Ascending aorta (tissue), 2 donors: Measurements from ENCODE around the gene FBLN7. TPM values are rescaled to one million over a fixed set of nuclear protein-coding genes. Genes with fewer than 3 reads are reported as not detected.
"Not testable (repeated sequence)": the region's sequence is repeated elsewhere in the genome, so short reads cannot be mapped to it uniquely, and the experiment has no call there.

Experiments used
- DNase-seq, 2 donors: peaks; one replicate each; pipeline ENCODE4 v3.0.0-alpha.2; 2019; ENCODE audit warnings: low spot score in 2 of 2
- H3K27ac ChIP-seq, 2 donors: fragments of 200-600 bp; sonication (generic); one replicate each; pipeline ENCODE4 v1.5.1; 2016 to 2017; ENCODE audit warnings: mild to moderate bottlenecking in 1 of 2
- H3K27me3 ChIP-seq: fragments of 200-600 bp; sonication (generic); one replicate; pipeline ENCODE4 v1.5.1; 2017
- H3K36me3 ChIP-seq, 2 donors: fragments of 200-600 bp; sonication (generic); one replicate each; pipeline ENCODE4 v1.5.1; 2016
- H3K4me1 ChIP-seq, 2 donors: fragments of 200-600 bp; sonication (generic); one replicate each; pipeline ENCODE4 v1.5.1; 2016 to 2017; ENCODE audit warnings: mild to moderate bottlenecking in 1 of 2
- H3K4me3 ChIP-seq, 2 donors: fragments of 200-600 bp; sonication (generic); one replicate each; pipeline ENCODE4 v1.5.1; 2016 to 2017; ENCODE audit warnings: mild to moderate bottlenecking in 1 of 2
- H3K9me3 ChIP-seq, 2 donors: fragments of 200-600 bp; sonication (generic); one replicate each; pipeline ENCODE4 v1.5.1; 2016
- intact Hi-C: fragments of 100-400 bp; cut with DNase I; formaldehyde crosslinking; loops from one replicate; pipeline ENCODE4 v1.15.1; 2023
- total RNA-seq: library from RNA; depleted of rRNA; stranded (reverse); fragments of >200 nt; gene quantifications from one replicate; pipeline ENCODE4 v1.1.0, GENCODE V29; 2016
- TF ChIP-seq, protein P1 (sequence below), 3 experiments: fragments of 200-600 bp in 2 of 3; fragments of 450-650 bp in 1 of 3; sonication (generic) in 2 of 3; IDR thresholded peaks; one replicate each; pipeline ENCODE4 v1.5.1; 2016 to 2019; ENCODE audit warnings: antibody characterized with exemption in 3 of 3, mild to moderate bottlenecking in 1 of 3, moderate library complexity in 1 of 3

FBLN7 gene
- total RNA-seq, 1 donor from 2014 or later: 0.43 TPM

DNA sequence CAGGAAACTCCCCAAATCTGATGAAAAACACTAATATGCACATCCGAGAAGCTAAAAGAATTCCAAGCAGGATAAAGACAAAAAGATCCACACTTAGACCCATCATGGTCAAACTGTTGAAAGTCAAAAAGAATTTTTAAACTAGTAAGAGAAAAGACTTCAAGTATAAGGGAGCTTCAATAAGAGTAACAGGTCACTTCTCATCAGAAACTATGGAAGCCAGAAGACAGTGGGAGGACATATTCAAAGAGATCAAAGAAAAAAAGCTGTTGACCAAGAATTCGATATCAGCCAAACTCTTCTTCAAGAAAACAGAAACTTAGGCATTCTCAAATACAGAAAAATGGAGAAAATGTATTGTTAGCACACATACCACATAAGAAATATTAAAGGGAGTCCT is 66.2 kb downstream of the FBLN7 start:
- no peak for DNase-seq
- TF ChIP-seq, protein P1, sequence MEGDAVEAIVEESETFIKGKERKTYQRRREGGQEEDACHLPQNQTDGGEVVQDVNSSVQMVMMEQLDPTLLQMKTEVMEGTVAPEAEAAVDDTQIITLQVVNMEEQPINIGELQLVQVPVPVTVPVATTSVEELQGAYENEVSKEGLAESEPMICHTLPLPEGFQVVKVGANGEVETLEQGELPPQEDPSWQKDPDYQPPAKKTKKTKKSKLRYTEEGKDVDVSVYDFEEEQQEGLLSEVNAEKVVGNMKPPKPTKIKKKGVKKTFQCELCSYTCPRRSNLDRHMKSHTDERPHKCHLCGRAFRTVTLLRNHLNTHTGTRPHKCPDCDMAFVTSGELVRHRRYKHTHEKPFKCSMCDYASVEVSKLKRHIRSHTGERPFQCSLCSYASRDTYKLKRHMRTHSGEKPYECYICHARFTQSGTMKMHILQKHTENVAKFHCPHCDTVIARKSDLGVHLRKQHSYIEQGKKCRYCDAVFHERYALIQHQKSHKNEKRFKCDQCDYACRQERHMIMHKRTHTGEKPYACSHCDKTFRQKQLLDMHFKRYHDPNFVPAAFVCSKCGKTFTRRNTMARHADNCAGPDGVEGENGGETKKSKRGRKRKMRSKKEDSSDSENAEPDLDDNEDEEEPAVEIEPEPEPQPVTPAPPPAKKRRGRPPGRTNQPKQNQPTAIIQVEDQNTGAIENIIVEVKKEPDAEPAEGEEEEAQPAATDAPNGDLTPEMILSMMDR (IDR thresholded peaks at IDR 0.05): no peak
- Histone ChIP-seq H3K4me3 (no peak overlapping the region), H3K4me1 (no peaks in the 10 kb centered on the region), H3K27ac (no peak overlapping the region), H3K36me3 (no peaks in the 10 kb centered on the region), H3K27me3 (no peaks in the 10 kb centered on the region), H3K9me3 (peaks cover 3 to 7% of the 10 kb centered on the region in 2 donors)
- intact Hi-C loops: no loop called here

DNA sequence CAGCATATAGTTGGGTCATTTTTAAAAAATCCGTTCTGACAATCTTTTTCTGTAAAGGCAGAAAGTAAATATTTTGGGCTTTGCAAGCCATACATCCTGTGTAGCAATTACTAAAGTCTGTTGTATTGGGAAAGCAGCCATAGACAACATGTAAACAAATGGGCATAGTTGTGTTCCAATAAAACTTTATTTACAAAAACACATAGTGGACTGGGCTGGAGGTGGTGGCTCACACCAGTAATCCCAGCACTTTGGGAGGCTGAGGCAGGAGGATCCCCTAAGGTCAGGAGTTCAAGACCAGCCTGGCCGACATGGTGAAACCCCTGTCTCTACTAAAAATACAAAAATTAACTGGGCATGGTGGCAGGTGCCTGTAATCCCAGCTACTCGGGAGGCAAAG is 69.7 kb downstream of the FBLN7 start:
- intact Hi-C loops, H3K27ac ChIP-seq, H3K4me1 ChIP-seq, DNase-seq, H3K4me3 ChIP-seq, H3K27me3 ChIP-seq, H3K9me3 ChIP-seq, H3K36me3 ChIP-seq: not testable (repeated sequence)

DNA sequence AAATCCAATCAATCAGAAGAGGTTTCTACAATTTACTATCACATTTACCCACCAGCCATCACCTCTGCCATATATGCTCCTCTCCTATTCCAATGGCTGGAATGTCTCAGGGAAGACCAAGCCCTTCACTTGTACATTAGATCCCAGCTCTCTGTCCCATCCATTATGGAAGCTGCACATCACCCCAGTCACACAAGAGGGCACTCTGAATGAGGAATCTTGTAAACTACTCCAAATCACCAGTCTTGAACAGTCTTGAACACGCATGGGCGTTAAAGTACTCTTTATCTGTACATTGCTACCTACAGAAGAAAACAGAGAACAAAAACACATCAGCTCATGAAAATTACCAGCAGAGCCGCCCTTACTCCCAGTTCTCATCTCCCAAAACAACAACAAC is 78.0 kb downstream of the FBLN7 start:
- H3K36me3 ChIP-seq: peaks cover 4 to 9% of the 10 kb centered on the region in 2 donors
- TF ChIP-seq, protein P1 (IDR thresholded peaks at IDR 0.05): no peak
- intact Hi-C loops: no loop called here
- DNase-seq: no peak
- H3K9me3 ChIP-seq: no peaks in the 10 kb centered on the region
- no peak overlapping the region for H3K4me3 ChIP-seq
- H3K4me1 ChIP-seq: no peaks in the 10 kb centered on the region
- H3K27ac ChIP-seq: no peak overlapping the region
- no peaks in the 10 kb centered on the region for H3K27me3 ChIP-seq

DNA sequence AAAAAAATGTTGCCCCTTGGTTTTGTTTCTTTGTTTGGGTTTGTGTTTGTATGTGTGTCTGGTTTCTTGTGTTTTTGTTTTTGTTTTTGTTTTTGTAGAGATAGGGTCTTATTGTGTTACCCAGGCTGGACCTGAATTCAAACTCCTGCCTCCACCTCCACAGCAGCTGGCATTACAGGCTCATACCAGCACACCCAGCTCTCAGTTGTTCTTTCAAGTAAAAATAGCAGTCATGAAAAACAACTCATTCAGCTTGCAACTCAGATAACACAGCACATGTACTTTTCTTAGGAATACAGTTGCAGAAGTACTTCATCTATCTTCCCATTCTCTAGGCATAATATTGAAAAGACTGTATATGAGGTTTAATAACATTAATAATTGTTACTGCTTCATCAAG is 79.7 kb downstream of the FBLN7 start:
- no peaks in the 10 kb centered on the region for H3K9me3 ChIP-seq

DNA sequence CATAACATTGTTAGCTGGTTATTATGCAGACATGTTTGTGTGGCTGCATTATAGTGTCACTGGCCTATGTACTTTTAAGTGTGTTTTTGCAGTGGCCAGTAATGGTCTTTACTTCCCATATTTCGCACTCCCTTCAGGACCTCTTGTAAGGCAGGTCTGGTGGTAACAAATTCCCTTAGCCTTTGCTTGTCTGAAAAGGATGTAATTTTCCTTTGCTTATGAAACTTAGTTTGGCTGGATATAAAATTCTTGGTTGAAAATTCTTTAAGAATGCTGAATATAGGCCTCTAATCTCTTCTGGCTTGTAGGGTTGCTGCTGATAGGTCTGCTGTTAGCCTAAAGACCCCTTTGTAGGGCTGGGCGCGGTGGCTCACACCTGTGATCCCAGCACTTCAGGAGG is 82.0 kb downstream of the FBLN7 start:
- intact Hi-C loops: no loop called here
- Histone ChIP-seq H3K4me1 (no peaks in the 10 kb centered on the region), H3K27ac (no peak overlapping the region), H3K4me3 (no peak overlapping the region), H3K36me3 (peaks cover 0 to 4% of the 10 kb centered on the region in 2 donors), H3K27me3 (no peaks in the 10 kb centered on the region), H3K9me3 (no peaks in the 10 kb centered on the region)
- TF ChIP-seq, protein P1 (IDR thresholded peaks at IDR 0.05): no peak
- DNase-seq: no peak

More for the DNA sequence above, 79.7 kb downstream of the FBLN7 start:
- intact Hi-C loops: no loop called here
- Histone ChIP-seq H3K36me3 (peaks cover 4% of the 10 kb centered on the region in 2 donors), H3K4me1 (no peaks in the 10 kb centered on the region), H3K27me3 (no peaks in the 10 kb centered on the region), H3K27ac (no peak overlapping the region), H3K4me3 (no peak overlapping the region)
- no peak for DNase-seq
- TF ChIP-seq, protein P1 (IDR thresholded peaks at IDR 0.05): no peak

DNA sequence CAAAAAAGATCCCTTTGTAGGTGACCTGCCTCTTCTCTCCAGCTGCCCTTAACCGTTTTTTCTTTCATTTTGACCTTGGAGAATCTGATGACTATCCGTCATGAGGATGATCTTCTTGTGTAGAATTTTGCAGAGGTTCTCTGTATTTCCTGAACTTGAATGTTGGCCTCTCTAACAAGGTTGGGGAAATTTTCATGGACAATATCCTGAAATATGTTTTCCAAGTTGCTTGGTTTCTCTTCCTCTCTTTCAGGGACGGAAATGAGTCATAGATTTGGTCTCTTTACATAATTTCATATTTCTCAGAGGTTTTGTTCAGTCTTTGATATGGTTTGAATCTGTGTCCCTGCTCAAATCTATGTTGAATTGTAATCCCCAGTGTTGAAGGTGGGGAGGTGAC is 82.6 kb downstream of the FBLN7 start:
- Histone ChIP-seq H3K27ac (no peak overlapping the region), H3K27me3 (no peaks in the 10 kb centered on the region), H3K36me3 (peaks cover 0 to 4% of the 10 kb centered on the region in 2 donors), H3K9me3 (no peaks in the 10 kb centered on the region), H3K4me3 (no peak overlapping the region), H3K4me1 (no peaks in the 10 kb centered on the region)
- TF ChIP-seq, protein P1 (IDR thresholded peaks at IDR 0.05): no peak
- intact Hi-C loops: no loop called here
- no peak for DNase-seq
